K562 (cell line): Measurements from ENCODE around the gene ABCF3. TPM values are rescaled to one million over a fixed set of nuclear protein-coding genes. Genes with fewer than 3 reads are reported as not detected.

Experiments used
- ATF1 ChIP-seq, 2 experiments: fragments of 450-650 bp in 1 of 2; IDR thresholded peaks; 2 replicates each; pipeline ENCODE4 v1.6.1; 2016; ENCODE audit warnings: missing compliant biosample characterization in 1 of 2, missing genetic modification characterization in 1 of 2
- ATF7 ChIP-seq: fragments of 450-650 bp; IDR thresholded peaks from 2 replicates; pipeline ENCODE4 v1.7.1; 2014; ENCODE audit warnings: mild to moderate bottlenecking, moderate library complexity
- CREB3L1 ChIP-seq: fragments of 450-650 bp; IDR thresholded peaks from 2 replicates; pipeline ENCODE4 v1.6.1; 2014; ENCODE audit warnings: low read depth, mild to moderate bottlenecking, moderate library complexity, borderline replicate concordance
- ELF4 ChIP-seq: fragments of 450-650 bp; formaldehyde crosslinking; IDR thresholded peaks from 2 replicates; pipeline ENCODE4 v1.4.0; 2022; ENCODE audit warnings: missing genetic modification characterization
- HCFC1 ChIP-seq: IDR thresholded peaks from 2 replicates; pipeline ENCODE4 v1.6.1; 2012; ENCODE audit warnings: low read depth, low read length, improper control_type of control experiment
- MIER1 ChIP-seq: fragments of 450-650 bp; IDR thresholded peaks from 2 replicates; pipeline ENCODE4 v1.6.1; 2016; ENCODE audit warnings: antibody characterized with exemption, mild to moderate bottlenecking, low read depth
- SP2 ChIP-seq: IDR thresholded peaks from 2 replicates; pipeline ENCODE4 v1.6.1; 2011; ENCODE audit warnings: mild to moderate bottlenecking, low read depth, low read length, moderate library complexity; ENCODE audit not compliant: poor library complexity, severe bottlenecking; ENCODE audit errors: extremely low read depth
- XRCC5 ChIP-seq: fragments of 200-400 bp; formaldehyde crosslinking; IDR thresholded peaks from 2 replicates; pipeline ENCODE4 v1.6.1; 2017; ENCODE audit warnings: low read depth, mild to moderate bottlenecking, low read length
- ZNF239 ChIP-seq: fragments of 250-450 bp; sonication (Bioruptor Pico); IDR thresholded peaks from 2 replicates; pipeline ENCODE4 v1.4.0; 2020; ENCODE audit warnings: mild to moderate bottlenecking
- ZNF347 ChIP-seq: fragments of 450-650 bp; formaldehyde crosslinking; IDR thresholded peaks from 2 replicates; pipeline ENCODE4 v1.4.0; 2020; ENCODE audit warnings: low read depth, mild to moderate bottlenecking, moderate library complexity
- polyA plus RNA-seq, 8 experiments: library from polyadenylated mRNA; depleted of rRNA in 4 of 8; stranded (reverse) in 5 of 8; unstranded in 3 of 8; fragments of >200 nt; fragmentation: Nextera tagmentation in 2 of 8; fragmentation: Illumina TruSeq in 1 of 8; extraction: Ambion mirVana in 2 of 8; extraction: Trizol in 1 of 8; gene quantifications; 2 replicates each; pipeline versions ENCODE4 v1.2.1 to v1.2.3, GENCODE V29; 2011 to 2014; ENCODE audit warnings: inconsistent platforms in 1 of 8, missing spikeins in 1 of 8
- total RNA-seq, 7 experiments: library from RNA; depleted of rRNA in 6 of 7; stranded (reverse); fragments of >200 nt in 6 of 7; fragmentation: Illumina TruSeq in 2 of 7; extraction: Trizol in 2 of 7; gene quantifications; 2 replicates each; pipeline versions ENCODE4 v1.2.1 to v1.2.3, GENCODE V29; 2011 to 2021; ENCODE audit warnings: low replicate concordance in 1 of 7
- TF ChIP-seq, protein P1 (sequence below): fragments of 250-450 bp; sonication (Bioruptor Pico); IDR thresholded peaks from 2 replicates; pipeline ENCODE4 v1.5.0; 2021; ENCODE audit warnings: mild to moderate bottlenecking, moderate library complexity
- TF ChIP-seq, protein P2 (sequence below): fragments of 450-650 bp; formaldehyde crosslinking; conservative IDR thresholded peaks from 2 replicates; pipeline ENCODE4 v1.4.0; 2022; ENCODE audit warnings: mild to moderate bottlenecking, missing genetic modification characterization
- TF ChIP-seq, protein P3 (sequence below): IDR thresholded peaks from 2 replicates; pipeline ENCODE4 v1.6.1; 2011; ENCODE audit warnings: borderline replicate concordance, low read depth, mild to moderate bottlenecking, moderate library complexity, low read length; ENCODE audit not compliant: insufficient read depth, poor library complexity, severe bottlenecking
- TF ChIP-seq, protein P4 (sequence below), 2 experiments: fragments of 150-350 bp in 1 of 2; IDR thresholded peaks; 2 replicates each; pipeline ENCODE4 v1.6.1; 2012 to 2016; ENCODE audit warnings: low read depth in 2 of 2, low read length in 2 of 2, mild to moderate bottlenecking in 1 of 2, moderate library complexity in 1 of 2

ABCF3 gene
- total and polyA plus RNA-seq, 9 of the 15 experiments (the other 6 are each of a cell fraction or from before 2014, with no cell fraction given) = 6.7 to 77.9 (median 45.1) TPM

GRCh38 chr3:184185461-184186183, 377 bp upstream of the ABCF3 start (continued):
- TF ChIP-seq, protein P1, sequence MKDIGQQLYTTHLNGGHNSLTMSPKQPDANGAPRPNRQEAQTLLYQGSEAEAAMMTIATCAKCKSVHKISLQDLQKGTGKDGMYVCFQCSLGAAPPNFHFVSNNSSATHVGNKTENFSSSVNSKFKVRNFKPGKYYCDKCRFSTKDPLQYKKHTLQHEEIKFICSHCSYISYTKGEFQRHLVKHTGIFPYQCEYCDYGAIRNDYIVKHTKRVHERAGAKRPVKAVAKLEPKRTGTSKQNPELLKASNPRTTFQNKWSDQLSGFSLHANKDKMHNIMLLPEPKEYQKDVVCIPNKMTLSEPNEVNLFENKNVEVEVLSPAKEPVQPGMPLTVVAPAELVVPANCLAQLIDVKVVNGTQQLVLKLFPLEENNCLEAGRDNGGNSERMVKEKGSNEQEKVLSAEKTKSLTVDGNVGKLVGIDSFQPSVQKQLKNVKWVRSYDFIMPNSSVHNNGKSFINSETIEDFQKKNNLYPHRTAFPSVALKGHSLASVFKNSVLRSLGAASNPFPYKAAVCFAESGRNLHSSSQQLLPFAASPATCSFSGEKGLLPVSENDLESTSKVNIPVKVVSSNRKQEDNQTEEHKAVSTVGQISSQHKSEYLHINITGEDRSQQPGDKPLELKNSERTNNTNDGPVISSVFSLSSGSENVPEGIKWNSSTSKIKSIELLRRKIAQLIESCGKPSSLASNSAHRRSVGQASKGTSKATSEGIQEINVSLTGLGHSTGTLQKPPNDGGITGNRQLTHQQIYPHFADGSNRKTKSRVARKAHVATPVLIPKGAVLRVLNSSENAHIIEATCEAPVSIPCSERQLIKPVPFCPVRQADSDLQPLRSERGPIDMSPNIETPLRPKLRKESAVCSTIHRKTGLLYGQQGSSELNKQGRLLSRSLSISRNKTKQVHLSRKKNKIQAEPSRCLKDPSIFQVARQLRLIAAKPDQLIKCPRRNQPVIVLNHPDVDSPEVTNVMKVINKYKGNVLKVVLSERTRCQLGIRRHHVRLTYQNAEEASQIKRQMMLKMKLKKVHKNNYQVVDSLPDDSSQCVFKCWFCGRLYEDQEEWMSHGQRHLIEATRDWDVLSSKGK (CRISPR knock-in tag) = no peak
- TF ChIP-seq ZNF239 (CRISPR knock-in tag) (no peak), ATF1 (CRISPR knock-in tag; IDR thresholded peaks at IDR 0.05) (no peak), ATF1 (tag; IDR thresholded peaks at IDR 0.05) (peak; percentile 84), ZNF347 (CRISPR knock-in tag) (no peak), HCFC1 (peak; percentile 90), SP2 (no peak), ELF4 (peak; percentile 76; the same call in 1 of the 2 replicates), MIER1 (no peak), CREB3L1 (peak; percentile 85), XRCC5 (peak; percentile 83; the same call in 1 of the 2 replicates), ATF7 (peak; percentile 89)
- TF ChIP-seq, protein P2, sequence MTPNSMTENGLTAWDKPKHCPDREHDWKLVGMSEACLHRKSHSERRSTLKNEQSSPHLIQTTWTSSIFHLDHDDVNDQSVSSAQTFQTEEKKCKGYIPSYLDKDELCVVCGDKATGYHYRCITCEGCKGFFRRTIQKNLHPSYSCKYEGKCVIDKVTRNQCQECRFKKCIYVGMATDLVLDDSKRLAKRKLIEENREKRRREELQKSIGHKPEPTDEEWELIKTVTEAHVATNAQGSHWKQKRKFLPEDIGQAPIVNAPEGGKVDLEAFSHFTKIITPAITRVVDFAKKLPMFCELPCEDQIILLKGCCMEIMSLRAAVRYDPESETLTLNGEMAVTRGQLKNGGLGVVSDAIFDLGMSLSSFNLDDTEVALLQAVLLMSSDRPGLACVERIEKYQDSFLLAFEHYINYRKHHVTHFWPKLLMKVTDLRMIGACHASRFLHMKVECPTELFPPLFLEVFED (CRISPR knock-in tag) = peak; percentile 44; the same call in 1 of the 2 replicates
- TF ChIP-seq, protein P3, sequence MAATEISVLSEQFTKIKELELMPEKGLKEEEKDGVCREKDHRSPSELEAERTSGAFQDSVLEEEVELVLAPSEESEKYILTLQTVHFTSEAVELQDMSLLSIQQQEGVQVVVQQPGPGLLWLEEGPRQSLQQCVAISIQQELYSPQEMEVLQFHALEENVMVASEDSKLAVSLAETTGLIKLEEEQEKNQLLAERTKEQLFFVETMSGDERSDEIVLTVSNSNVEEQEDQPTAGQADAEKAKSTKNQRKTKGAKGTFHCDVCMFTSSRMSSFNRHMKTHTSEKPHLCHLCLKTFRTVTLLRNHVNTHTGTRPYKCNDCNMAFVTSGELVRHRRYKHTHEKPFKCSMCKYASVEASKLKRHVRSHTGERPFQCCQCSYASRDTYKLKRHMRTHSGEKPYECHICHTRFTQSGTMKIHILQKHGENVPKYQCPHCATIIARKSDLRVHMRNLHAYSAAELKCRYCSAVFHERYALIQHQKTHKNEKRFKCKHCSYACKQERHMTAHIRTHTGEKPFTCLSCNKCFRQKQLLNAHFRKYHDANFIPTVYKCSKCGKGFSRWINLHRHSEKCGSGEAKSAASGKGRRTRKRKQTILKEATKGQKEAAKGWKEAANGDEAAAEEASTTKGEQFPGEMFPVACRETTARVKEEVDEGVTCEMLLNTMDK = no peak
- TF ChIP-seq, protein P4, sequence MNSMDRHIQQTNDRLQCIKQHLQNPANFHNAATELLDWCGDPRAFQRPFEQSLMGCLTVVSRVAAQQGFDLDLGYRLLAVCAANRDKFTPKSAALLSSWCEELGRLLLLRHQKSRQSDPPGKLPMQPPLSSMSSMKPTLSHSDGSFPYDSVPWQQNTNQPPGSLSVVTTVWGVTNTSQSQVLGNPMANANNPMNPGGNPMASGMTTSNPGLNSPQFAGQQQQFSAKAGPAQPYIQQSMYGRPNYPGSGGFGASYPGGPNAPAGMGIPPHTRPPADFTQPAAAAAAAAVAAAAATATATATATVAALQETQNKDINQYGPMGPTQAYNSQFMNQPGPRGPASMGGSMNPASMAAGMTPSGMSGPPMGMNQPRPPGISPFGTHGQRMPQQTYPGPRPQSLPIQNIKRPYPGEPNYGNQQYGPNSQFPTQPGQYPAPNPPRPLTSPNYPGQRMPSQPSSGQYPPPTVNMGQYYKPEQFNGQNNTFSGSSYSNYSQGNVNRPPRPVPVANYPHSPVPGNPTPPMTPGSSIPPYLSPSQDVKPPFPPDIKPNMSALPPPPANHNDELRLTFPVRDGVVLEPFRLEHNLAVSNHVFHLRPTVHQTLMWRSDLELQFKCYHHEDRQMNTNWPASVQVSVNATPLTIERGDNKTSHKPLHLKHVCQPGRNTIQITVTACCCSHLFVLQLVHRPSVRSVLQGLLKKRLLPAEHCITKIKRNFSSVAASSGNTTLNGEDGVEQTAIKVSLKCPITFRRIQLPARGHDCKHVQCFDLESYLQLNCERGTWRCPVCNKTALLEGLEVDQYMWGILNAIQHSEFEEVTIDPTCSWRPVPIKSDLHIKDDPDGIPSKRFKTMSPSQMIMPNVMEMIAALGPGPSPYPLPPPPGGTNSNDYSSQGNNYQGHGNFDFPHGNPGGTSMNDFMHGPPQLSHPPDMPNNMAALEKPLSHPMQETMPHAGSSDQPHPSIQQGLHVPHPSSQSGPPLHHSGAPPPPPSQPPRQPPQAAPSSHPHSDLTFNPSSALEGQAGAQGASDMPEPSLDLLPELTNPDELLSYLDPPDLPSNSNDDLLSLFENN (IDR thresholded peaks at IDR 0.05; ENCODE audit: low read depth in 2 of 2, low read length in 2 of 2) = peak in 1 of 2 experiments; percentile 73; a peak in 1 of 4 replicates
